Transverse colon (tissue), 4 donors: ENCODE measurements around the gene OTOG. TPM values are rescaled to one million over a fixed set of nuclear protein-coding genes. Genes with fewer than 3 reads are reported as not detected.

Experiments used
- DNase-seq: peaks from one replicate; pipeline ENCODE4 v3.0.0-alpha.2; 2019
- H3K27ac ChIP-seq, 4 donors: fragments of 200-600 bp; sonication (generic); 2 replicates each; pipeline ENCODE4 v1.5.1; 2016 to 2018; ENCODE audit warnings: inconsistent platforms in 4 of 4
- H3K27me3 ChIP-seq: fragments of 200-600 bp; sonication (generic); 2 replicates; pipeline ENCODE4 v1.5.1; 2017; ENCODE audit warnings: inconsistent platforms
- H3K36me3 ChIP-seq, 4 donors: fragments of 200-600 bp; sonication (generic); 2 replicates each; pipeline ENCODE4 v1.5.1; 2017 to 2019; ENCODE audit warnings: inconsistent platforms in 4 of 4
- H3K4me1 ChIP-seq, 4 donors: fragments of 200-600 bp; sonication (generic); 2 replicates each; pipeline ENCODE4 v1.5.1; 2017 to 2020; ENCODE audit warnings: inconsistent platforms in 4 of 4
- H3K4me3 ChIP-seq, 4 donors: fragments of 200-600 bp; sonication (generic); 1 replicate in 1 of 4; 2 replicates in 3 of 4; pipeline versions ENCODE4 v1.5.1 to v1.6.1; 2017 to 2019; ENCODE audit warnings: inconsistent platforms in 4 of 4
- H3K9me3 ChIP-seq, 2 donors: fragments of 200-600 bp; sonication (generic); 2 replicates each; pipeline ENCODE4 v1.5.1; 2017 to 2019; ENCODE audit warnings: inconsistent platforms in 2 of 2
- EP300 ChIP-seq: sonication (generic); formaldehyde crosslinking; IDR thresholded peaks from one replicate; pipeline ENCODE4 v1.6.1; 2017; ENCODE audit warnings: antibody characterized with exemption, low read depth
- POLR2A ChIP-seq: fragments of 450-650 bp; IDR thresholded peaks from one replicate; pipeline ENCODE4 v1.6.1; 2016; ENCODE audit warnings: antibody characterized with exemption, mild to moderate bottlenecking, moderate library complexity
- POLR2AphosphoS5 ChIP-seq, 3 donors: sonication (generic); formaldehyde crosslinking; IDR thresholded peaks; one replicate each; pipeline ENCODE4 v1.6.1; 2016; ENCODE audit warnings: antibody characterized with exemption in 3 of 3
- WGBS, 2 donors: methylation state at CpG; one replicate each; pipeline ENCODE4 v1.1.5; 2018; ENCODE audit warnings: low coverage in 1 of 2; 5-methylcytosine and 5-hydroxymethylcytosine counted together
- in situ Hi-C, 4 donors: fragments of 200-750 bp; cut with MboI; loops; one replicate each; pipeline versions ENCODE4 v1.15.0 to v1.15.1; 2017; ENCODE audit warnings: low sequenced_read_pairs in 3 of 4, low pct_ligation_motif_present in 1 of 4, low pct_unique_long_range_greater_than_20kb in 1 of 4
- intact Hi-C: fragments of 100-400 bp; cut with DNase I; formaldehyde crosslinking; loops from one replicate; pipeline ENCODE4 v1.15.1; 2023; ENCODE audit warnings: low total_unique reads
- total RNA-seq, 4 donors: library from RNA; depleted of rRNA; stranded (reverse); fragments of >200 nt; gene quantifications; one replicate each; pipeline ENCODE4 v1.1.0, GENCODE V29; 2016
- TF ChIP-seq, protein P1 (sequence below), 5 experiments: fragments of 200-600 bp in 3 of 5; fragments of 450-650 bp in 2 of 5; sonication (generic) in 3 of 5; IDR thresholded peaks; 1 replicate in 2 of 5; 2 replicates in 3 of 5; pipeline ENCODE4 v1.5.1; 2016 to 2017; ENCODE audit warnings: antibody characterized with exemption in 5 of 5, inconsistent platforms in 3 of 5, mild to moderate bottlenecking in 2 of 5, moderate library complexity in 1 of 5

OTOG gene
- total RNA-seq, 4 donors from 2014 or later = not detected

DNA sequence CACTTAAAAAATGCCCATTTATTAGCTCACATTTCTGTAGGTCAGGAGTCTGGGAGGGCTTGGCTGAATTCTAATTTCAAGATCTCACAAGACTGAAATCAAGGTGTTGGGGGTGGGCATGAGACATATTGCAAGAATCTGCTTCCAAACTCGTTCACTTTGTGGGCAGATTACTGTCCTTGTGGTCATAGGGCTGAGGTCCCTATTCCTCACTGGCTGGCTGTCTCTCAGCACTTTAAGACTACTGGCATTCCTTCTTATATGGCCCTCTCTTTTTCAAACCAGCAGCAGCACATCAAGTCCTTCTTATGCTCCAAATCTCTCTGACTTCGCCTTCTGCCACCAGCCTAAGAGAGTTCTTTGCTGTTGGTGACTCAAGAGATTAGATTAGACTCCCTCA lies 144.5 kb downstream of the OTOG start:
- DNase-seq = no peak
- 31 to 58% methylated on average over 2 of the region's 2 CpGs for WGBS, 2 donors
- no peak overlapping the region for H3K4me3 ChIP-seq
- H3K4me1 ChIP-seq = no peaks in the 10 kb centered on the region
- intact Hi-C loops = no loop called here
- TF ChIP-seq POLR2A (no peak), POLR2AphosphoS5 (IDR thresholded peaks at IDR 0.05) (no peak)
- TF ChIP-seq, protein P1, sequence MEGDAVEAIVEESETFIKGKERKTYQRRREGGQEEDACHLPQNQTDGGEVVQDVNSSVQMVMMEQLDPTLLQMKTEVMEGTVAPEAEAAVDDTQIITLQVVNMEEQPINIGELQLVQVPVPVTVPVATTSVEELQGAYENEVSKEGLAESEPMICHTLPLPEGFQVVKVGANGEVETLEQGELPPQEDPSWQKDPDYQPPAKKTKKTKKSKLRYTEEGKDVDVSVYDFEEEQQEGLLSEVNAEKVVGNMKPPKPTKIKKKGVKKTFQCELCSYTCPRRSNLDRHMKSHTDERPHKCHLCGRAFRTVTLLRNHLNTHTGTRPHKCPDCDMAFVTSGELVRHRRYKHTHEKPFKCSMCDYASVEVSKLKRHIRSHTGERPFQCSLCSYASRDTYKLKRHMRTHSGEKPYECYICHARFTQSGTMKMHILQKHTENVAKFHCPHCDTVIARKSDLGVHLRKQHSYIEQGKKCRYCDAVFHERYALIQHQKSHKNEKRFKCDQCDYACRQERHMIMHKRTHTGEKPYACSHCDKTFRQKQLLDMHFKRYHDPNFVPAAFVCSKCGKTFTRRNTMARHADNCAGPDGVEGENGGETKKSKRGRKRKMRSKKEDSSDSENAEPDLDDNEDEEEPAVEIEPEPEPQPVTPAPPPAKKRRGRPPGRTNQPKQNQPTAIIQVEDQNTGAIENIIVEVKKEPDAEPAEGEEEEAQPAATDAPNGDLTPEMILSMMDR (IDR thresholded peaks at IDR 0.05) = no peak
- H3K27ac ChIP-seq = no peak overlapping the region
- no peaks in the 10 kb centered on the region for H3K9me3 ChIP-seq
- in situ Hi-C loops = no loop called here
- peaks cover 51% of the 10 kb centered on the region for H3K27me3 ChIP-seq
- no peaks in the 10 kb centered on the region for H3K36me3 ChIP-seq

DNA sequence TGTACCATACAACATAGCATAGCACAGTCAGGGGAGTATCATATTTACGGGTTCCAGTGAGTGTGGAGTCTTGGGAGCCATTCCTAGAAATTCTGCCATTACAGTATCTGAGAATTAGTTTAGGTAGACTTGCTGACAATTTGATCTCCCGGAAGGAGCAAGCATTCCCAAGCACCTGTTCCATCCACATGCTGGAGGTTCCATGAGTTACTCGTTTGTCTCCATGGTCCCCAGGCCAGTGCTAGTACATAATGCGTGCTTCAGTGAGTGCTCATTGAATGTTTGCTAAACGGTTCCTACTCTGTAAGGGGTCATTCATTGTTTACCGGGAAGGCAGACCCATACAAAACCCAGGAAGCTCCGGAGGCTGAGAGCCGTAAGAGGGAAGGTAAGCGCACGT lies 144.9 kb downstream of the OTOG start:
- no peak overlapping the region for H3K27ac ChIP-seq
- DNase-seq = no peak
- H3K4me1 ChIP-seq = no peaks in the 10 kb centered on the region
- 59 to 62% methylated on average over 4 to 10 of the region's 10 CpGs for WGBS, 2 donors
- no peak overlapping the region for H3K4me3 ChIP-seq
- in situ Hi-C loops = no loop called here
- no peak for TF ChIP-seq EP300
- TF ChIP-seq POLR2A = no peak
- TF ChIP-seq, protein P1 (IDR thresholded peaks at IDR 0.05) = no peak
- no peak for TF ChIP-seq POLR2AphosphoS5 (IDR thresholded peaks at IDR 0.05)
- H3K36me3 ChIP-seq = no peaks in the 10 kb centered on the region
- H3K27me3 ChIP-seq = peaks cover 53% of the 10 kb centered on the region
- intact Hi-C loops = no loop called here
- H3K9me3 ChIP-seq = no peaks in the 10 kb centered on the region

DNA sequence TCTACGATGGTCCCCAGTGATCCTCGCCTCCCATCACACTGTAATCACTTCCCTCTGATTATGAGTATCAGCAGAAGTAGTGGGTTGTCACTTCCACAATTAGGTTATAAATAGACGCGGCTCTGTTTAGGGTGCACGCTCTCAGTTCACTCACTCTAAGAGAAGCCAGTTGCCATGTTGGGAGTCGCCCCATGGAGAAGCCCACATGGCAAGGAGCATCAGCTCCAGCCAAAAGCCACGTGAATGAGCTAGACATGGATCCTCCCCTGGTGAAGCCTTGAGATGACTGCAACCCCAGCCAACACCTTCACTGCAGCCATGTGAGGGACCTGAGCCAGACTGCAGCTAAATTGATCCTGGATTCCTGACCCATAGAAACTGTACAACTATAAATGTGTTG lies 145.9 kb downstream of the OTOG start:
- Histone ChIP-seq H3K27ac (no peak overlapping the region), H3K36me3 (no peaks in the 10 kb centered on the region), H3K9me3 (no peaks in the 10 kb centered on the region), H3K27me3 (peaks cover 60% of the 10 kb centered on the region), H3K4me1 (no peaks in the 10 kb centered on the region), H3K4me3 (no peak overlapping the region)
- WGBS, 2 donors = 60 to 70% methylated on average over 2 to 7 of the region's 7 CpGs
- intact Hi-C loops (no loop called here), in situ Hi-C loops (no loop called here)
- no peak for TF ChIP-seq POLR2A
- DNase-seq = no peak

DNA sequence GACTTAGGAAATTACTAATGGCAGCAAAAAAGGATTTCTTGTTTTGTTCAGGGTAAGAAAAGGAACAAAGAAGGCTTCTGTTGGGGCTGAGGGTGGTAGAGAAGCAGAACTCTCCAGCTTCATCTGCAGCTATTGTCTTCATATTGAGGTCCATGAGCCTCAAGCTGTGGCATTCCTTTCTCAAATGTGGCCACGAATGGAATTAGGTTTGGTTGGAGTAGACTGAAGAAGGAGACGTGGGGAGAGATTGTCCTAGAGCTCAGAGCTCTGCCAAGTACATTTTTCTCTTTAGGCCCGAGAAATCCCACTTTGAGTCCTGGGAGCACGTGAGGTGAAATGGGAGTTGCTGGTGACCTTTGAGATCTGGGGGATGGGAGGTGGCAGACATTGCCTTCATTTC lies 146.5 kb downstream of the OTOG start:
- H3K27me3 ChIP-seq = peaks cover 60% of the 10 kb centered on the region
- TF ChIP-seq EP300 (no peak), POLR2AphosphoS5 (IDR thresholded peaks at IDR 0.05) (no peak), POLR2A (no peak)
- TF ChIP-seq, protein P1 (IDR thresholded peaks at IDR 0.05) = no peak
- WGBS, 2 donors = 54 to 56% methylated on average over 3 to 4 of the region's 4 CpGs
- no peak overlapping the region for H3K27ac ChIP-seq
- H3K9me3 ChIP-seq = no peaks in the 10 kb centered on the region
- H3K4me3 ChIP-seq = no peak overlapping the region
- DNase-seq = no peak
- in situ Hi-C loops = no loop called here
- no peaks in the 10 kb centered on the region for H3K4me1 ChIP-seq
- H3K36me3 ChIP-seq = no peaks in the 10 kb centered on the region
- intact Hi-C loops = no loop called here

DNA sequence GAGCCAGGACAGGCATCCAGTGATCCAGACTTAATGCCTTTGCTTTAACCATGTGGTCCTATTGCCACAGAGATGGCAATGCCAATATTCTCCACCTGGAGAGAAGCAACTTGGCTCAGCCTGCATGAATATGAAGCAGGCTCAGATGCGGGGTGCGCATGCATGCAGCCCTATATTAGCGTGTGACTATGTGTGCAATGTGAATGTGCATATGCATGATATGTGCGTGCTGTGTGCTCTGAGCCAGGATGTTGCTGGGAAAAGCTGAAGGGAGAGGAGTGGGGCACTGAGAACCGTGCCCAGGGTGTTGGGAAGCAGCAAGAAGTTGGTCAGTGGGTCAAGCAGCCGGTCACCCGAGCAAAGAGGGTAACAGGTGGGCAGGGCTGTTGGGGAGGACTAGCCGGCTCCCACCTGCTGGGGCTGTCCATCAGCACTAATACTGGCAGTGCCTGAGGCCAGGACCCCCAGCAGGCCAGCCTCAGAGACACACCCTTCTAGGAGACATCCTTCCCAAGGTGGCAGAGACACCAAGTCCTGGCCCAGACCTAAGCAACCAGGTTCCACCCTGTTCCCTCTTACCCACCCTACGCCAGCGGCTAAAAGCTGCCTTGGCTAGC lies 147.5 kb downstream of the OTOG start:
- no peak overlapping the region for H3K4me3 ChIP-seq
- intact Hi-C loops = no loop called here
- H3K27me3 ChIP-seq = peaks cover 60% of the 10 kb centered on the region
- no peak overlapping the region for H3K27ac ChIP-seq
- in situ Hi-C loops = no loop called here
- WGBS, 2 donors = 85 to 90% methylated on average over 2 to 10 of the region's 10 CpGs
- no peaks in the 10 kb centered on the region for H3K9me3 ChIP-seq
- H3K36me3 ChIP-seq = no peaks in the 10 kb centered on the region
- TF ChIP-seq, protein P1 (IDR thresholded peaks at IDR 0.05) = no peak
- TF ChIP-seq EP300 = no peak
- no peak for TF ChIP-seq POLR2A
- TF ChIP-seq POLR2AphosphoS5 (IDR thresholded peaks at IDR 0.05) = no peak
- DNase-seq = no peak
- no peaks in the 10 kb centered on the region for H3K4me1 ChIP-seq
